HEK293T (cell line): ENCODE measurements around the gene PTPN4.

ENCODE experiments used
- ARNT ChIP-seq: fragments of 450-650 bp; IDR thresholded peaks from 2 replicates; pipeline ENCODE4 v1.6.1; 2017; ENCODE audit warnings: mild to moderate bottlenecking
- BHLHE40 ChIP-seq: fragments of 450-650 bp; IDR thresholded peaks from 2 replicates; pipeline ENCODE4 v1.6.1; 2016; ENCODE audit warnings: mild to moderate bottlenecking, moderate library complexity, borderline replicate concordance
- ELF4 ChIP-seq: fragments of 450-650 bp; IDR thresholded peaks from 2 replicates; pipeline ENCODE4 v1.6.1; 2017; ENCODE audit warnings: antibody characterized with exemption
- FOXA1 ChIP-seq: fragments of 450-650 bp; IDR thresholded peaks from 2 replicates; pipeline ENCODE4 v1.6.1; 2016; ENCODE audit warnings: mild to moderate bottlenecking
- FOXK2 ChIP-seq: fragments of 450-650 bp; IDR thresholded peaks from 2 replicates; pipeline ENCODE4 v1.6.1; 2016; ENCODE audit warnings: mild to moderate bottlenecking
- FOXM1 ChIP-seq: fragments of 450-650 bp; IDR thresholded peaks from 2 replicates; pipeline ENCODE4 v1.6.1; 2017; ENCODE audit warnings: mild to moderate bottlenecking, borderline replicate concordance
- HDGF ChIP-seq: fragments of 450-650 bp; IDR thresholded peaks from 2 replicates; pipeline ENCODE4 v1.6.1; 2017; ENCODE audit warnings: antibody characterized with exemption, borderline replicate concordance
- L3MBTL2 ChIP-seq: fragments of 450-650 bp; conservative IDR thresholded peaks from 2 replicates; pipeline ENCODE4 v1.6.1; 2016; ENCODE audit warnings: mild to moderate bottlenecking
- NFRKB ChIP-seq: fragments of 450-650 bp; IDR thresholded peaks from 2 replicates; pipeline ENCODE4 v1.6.1; 2016; ENCODE audit warnings: mild to moderate bottlenecking, moderate library complexity
- PKNOX1 ChIP-seq: fragments of 450-650 bp; IDR thresholded peaks from 2 replicates; pipeline ENCODE4 v1.6.1; 2016
- SP1 ChIP-seq: fragments of 450-650 bp; IDR thresholded peaks from 2 replicates; pipeline ENCODE4 v1.6.1; 2017
- SUZ12 ChIP-seq: fragments of 450-650 bp; IDR thresholded peaks from 2 replicates; pipeline ENCODE4 v1.6.1; 2016; ENCODE audit warnings: mild to moderate bottlenecking
- TARDBP ChIP-seq: fragments of 450-650 bp; IDR thresholded peaks from 2 replicates; pipeline ENCODE4 v1.6.1; 2016
- ZNF384 ChIP-seq: fragments of 450-650 bp; IDR thresholded peaks from 2 replicates; pipeline ENCODE4 v1.6.1; 2016

- TF ChIP-seq NFRKB: no peak
- no peak for TF ChIP-seq PKNOX1
- no peak for TF ChIP-seq FOXK2
- TF ChIP-seq FOXM1: no peak
- no peak for TF ChIP-seq ELF4
- TF ChIP-seq SP1: no peak
- TF ChIP-seq BHLHE40: no peak
- TF ChIP-seq TARDBP: no peak
- no peak for TF ChIP-seq SUZ12
- TF ChIP-seq FOXA1: no peak
- no peak for TF ChIP-seq ARNT
- no peak for TF ChIP-seq ZNF384
- TF ChIP-seq HDGF: no peak
- TF ChIP-seq L3MBTL2: no peak
These were observed 41.3 kb downstream of the PTPN4 start for GRCh38 chr2:119801040-119801439.
